ENCODE results near the gene DNAJC3. TPM values are rescaled to one million over a fixed set of nuclear protein-coding genes. Genes with fewer than 3 reads are reported as not detected.
"Not testable (repeated sequence)": the region's sequence is repeated elsewhere in the genome, so short reads cannot be mapped to it uniquely, and the experiment has no call there.

Gene DNAJC3
- total RNA-seq, 6 experiments from 2014 or later, result 49.0 to 64.3 (median 51.7) TPM

GRCh38 chr13:95781016-95781415 is 104.1 kb downstream of the DNAJC3 start:
- ATAC-seq (peak in 1 of 4 donors; percentile 10), DNase-seq (no peak)
- Histone ChIP-seq H3K9me3 (no peaks in the 10 kb centered on the region), H3K27ac (no peak overlapping the region), H3K4me1 (no peaks in the 10 kb centered on the region), H3K36me3 (peaks cover 0 to 12% (median 2%) of the 10 kb centered on the region in 4 donors), H3K4me3 (no peak overlapping the region), H3K27me3 (no peaks in the 10 kb centered on the region)
- intact Hi-C loops (cut with DNase I), result no loop called here
- TF ChIP-seq POLR2A (IDR thresholded peaks at IDR 0.05) (no peak), CTCF (IDR thresholded peaks at IDR 0.05) (no peak)
- 94% methylated on average over 3 of the region's 6 CpGs for WGBS (ENCODE audit: insufficient coverage, low coverage, low lambda C conversion rate, missing lambda C conversion rate)

GRCh38 chr13:95781940-95782339 is 105.0 kb downstream of the DNAJC3 start:
- H3K9me3 ChIP-seq; intact Hi-C loops (cut with DNase I): not testable (repeated sequence)
- WGBS (ENCODE audit: insufficient coverage, low coverage, low lambda C conversion rate, missing lambda C conversion rate), result 80% methylated on average over 1 of the region's 1 CpG

GRCh38 chr13:95783747-95784146 is 106.8 kb downstream of the DNAJC3 start:
- no peak overlapping the region for H3K4me3 ChIP-seq
- H3K9me3 ChIP-seq, result no peaks in the 10 kb centered on the region
- no peak for TF ChIP-seq POLR2A (IDR thresholded peaks at IDR 0.05)
- ATAC-seq (no peak), DNase-seq (no peak)
- 93% methylated on average over 4 of the region's 5 CpGs for WGBS (ENCODE audit: insufficient coverage, low coverage, low lambda C conversion rate, missing lambda C conversion rate)
- intact Hi-C loops (cut with DNase I), result no loop called here
- no peaks in the 10 kb centered on the region for H3K27me3 ChIP-seq
- no peaks in the 10 kb centered on the region for H3K4me1 ChIP-seq
- H3K27ac ChIP-seq, result no peak overlapping the region
- peaks cover 0 to 28% (median 11%) of the 10 kb centered on the region in 4 donors for H3K36me3 ChIP-seq

More at GRCh38 chr13:95781940-95782339, 105.0 kb downstream of the DNAJC3 start:
- H3K4me1 ChIP-seq, H3K4me3 ChIP-seq, H3K27ac ChIP-seq, ATAC-seq, DNase-seq, H3K27me3 ChIP-seq: not testable (repeated sequence)
- peaks cover 0 to 18% (median 3%) of the 10 kb centered on the region in 4 donors for H3K36me3 ChIP-seq

- 78% methylated on average over 4 of the region's 6 CpGs for WGBS (ENCODE audit: insufficient coverage, low coverage, low lambda C conversion rate, missing lambda C conversion rate)
These were observed 107.4 kb downstream of the DNAJC3 start for GRCh38 chr13:95784161-95784899.

GRCh38 chr13:95784900-95785290 is 108.0 kb downstream of the DNAJC3 start:
- DNase-seq, result no peak
- H3K27me3 ChIP-seq, result no peaks in the 10 kb centered on the region
- no peak for TF ChIP-seq POLR2A (IDR thresholded peaks at IDR 0.05)
- no peak for TF ChIP-seq CTCF (IDR thresholded peaks at IDR 0.05)
- H3K4me1 ChIP-seq, result no peaks in the 10 kb centered on the region
- no peak overlapping the region for H3K27ac ChIP-seq
- 79% methylated on average over 3 of the region's 3 CpGs for WGBS (ENCODE audit: insufficient coverage, low coverage, low lambda C conversion rate, missing lambda C conversion rate)
- no peak for ATAC-seq
- H3K4me3 ChIP-seq, result no peak overlapping the region
- peaks cover 0 to 28% (median 13%) of the 10 kb centered on the region in 4 donors for H3K36me3 ChIP-seq
- intact Hi-C loops (cut with DNase I), result no loop called here
- H3K9me3 ChIP-seq, result no peaks in the 10 kb centered on the region

More at GRCh38 chr13:95784161-95784899, 107.4 kb downstream of the DNAJC3 start:
- Histone ChIP-seq H3K36me3 (peaks cover 0 to 28% (median 11%) of the 10 kb centered on the region in 4 donors), H3K4me1 (no peaks in the 10 kb centered on the region), H3K4me3 (no peak overlapping the region), H3K27ac (no peak overlapping the region), H3K9me3 (no peaks in the 10 kb centered on the region), H3K27me3 (no peaks in the 10 kb centered on the region)
- DNase-seq (no peak), ATAC-seq (peak in 1 of 4 donors; percentile 25)
- intact Hi-C loops (cut with DNase I), result no loop called here
- no peak for TF ChIP-seq CTCF (IDR thresholded peaks at IDR 0.05)
- no peak for TF ChIP-seq POLR2A (IDR thresholded peaks at IDR 0.05)

All from right lobe of liver (tissue), 6 donors.